Keratinocyte (primary cell): ENCODE results near the gene BPGM.

Experiments used
- CTCF ChIP-seq, 3 experiments: IDR thresholded peaks in 1 of 3; conservative IDR thresholded peaks in 1 of 3; optimal IDR thresholded peaks in 1 of 3; 2 replicates in 2 of 3; 3 replicates in 1 of 3; pipeline versions ENCODE3 to v1.5.1; 2011; ENCODE audit warnings: low read length in 3 of 3, mild to moderate bottlenecking in 3 of 3, moderate library complexity in 2 of 3, control low read depth in 1 of 3, inconsistent platforms in 1 of 3; ENCODE audit not compliant: insufficient read depth in 2 of 3; ENCODE audit errors: extremely low read depth in 1 of 3
- EZH2 ChIP-seq: IDR thresholded peaks from one replicate; pipeline ENCODE4 v1.6.1; 2012; ENCODE audit warnings: inconsistent platforms, mild to moderate bottlenecking, low read length, moderate library complexity

- TF ChIP-seq CTCF (optimal IDR thresholded peaks at IDR 0.05 in 1 of 3, IDR thresholded peaks at IDR 0.05 in 1 of 3, conservative IDR thresholded peaks at IDR 0.05 in 1 of 3; ENCODE audit: extremely low read depth in 1 of 3, insufficient read depth in 2 of 3, low read length in 3 of 3): no peak
- TF ChIP-seq EZH2: no peak
Measured at GRCh38 chr7:134712196-134712595, 65.5 kb downstream of the BPGM start.
